ENCODE results near the gene LIN7C. TPM values are rescaled to one million over a fixed set of nuclear protein-coding genes. Genes with fewer than 3 reads are reported as not detected.

The LIN7C gene
- polyA plus RNA-seq, 1 donor from 2014 or later = 131 TPM

GRCh38 chr11:27509908-27510307, 3.3 kb upstream of the LIN7C start:
- H3K79me2 ChIP-seq (replicated peaks; ENCODE audit: insufficient read depth, low read length) = peaks cover 11% of the 10 kb centered on the region
- no peaks in the 10 kb centered on the region for H3K9me2 ChIP-seq (ENCODE audit: insufficient read depth, low read length)
- H3K9ac ChIP-seq (ENCODE audit: low read length) = no peak overlapping the region
- TF ChIP-seq REST (IDR thresholded peaks at IDR 0.05; ENCODE audit: borderline replicate concordance) (no peak), RAD21 (conservative IDR thresholded peaks at IDR 0.05) (no peak), SMC3 (conservative IDR thresholded peaks at IDR 0.05; ENCODE audit: poor library complexity) (no peak), MXI1 (conservative IDR thresholded peaks at IDR 0.05; ENCODE audit: poor library complexity, severe bottlenecking) (no peak), EP300 (conservative IDR thresholded peaks at IDR 0.05; ENCODE audit: poor library complexity, severe bottlenecking) (no peak), EZH2 (IDR thresholded peaks at IDR 0.05; ENCODE audit: borderline replicate concordance, insufficient read depth, low read length, poor library complexity, severe bottlenecking) (no peak), CTCF (IDR thresholded peaks at IDR 0.05; ENCODE audit: poor library complexity, severe bottlenecking) (no peak), TAF1 (IDR thresholded peaks at IDR 0.05; ENCODE audit: low read depth) (no peak)
- peaks cover 2% of the 10 kb centered on the region for H3F3A ChIP-seq (ENCODE audit: insufficient read depth, low read length, poor library complexity, severe bottlenecking)
- no peak overlapping the region for H3K27ac ChIP-seq (ENCODE audit: low read length)
- no peaks in the 10 kb centered on the region for H3K27me3 ChIP-seq (ENCODE audit: insufficient read depth, low read depth, low read length)
- no peaks in the 10 kb centered on the region for H3K36me3 ChIP-seq (ENCODE audit: insufficient read depth, low read length)
- H3K9me3 ChIP-seq (ENCODE audit: low read length) = no peaks in the 10 kb centered on the region
- H3K4me3 ChIP-seq (ENCODE audit: low read length) = no peak overlapping the region
- no peak overlapping the region for H2AFZ ChIP-seq (ENCODE audit: low read depth, low read length)
- H3K4me2 ChIP-seq (ENCODE audit: low read length) = no peak overlapping the region
- no peaks in the 10 kb centered on the region for H4K20me1 ChIP-seq (ENCODE audit: insufficient read depth)

- Histone ChIP-seq H3K9ac (ENCODE audit: low read length) (peak overlapping the region; percentile 97), H3K9me3 (ENCODE audit: low read length) (no peaks in the 10 kb centered on the region), H3K9me2 (ENCODE audit: insufficient read depth, low read length) (no peaks in the 10 kb centered on the region), H4K20me1 (ENCODE audit: insufficient read depth) (no peaks in the 10 kb centered on the region), H3K4me3 (ENCODE audit: low read length) (peak overlapping the region; percentile 77), H3K79me2 (replicated peaks; ENCODE audit: insufficient read depth, low read length) (peaks cover 32% of the 10 kb centered on the region), H3K27ac (ENCODE audit: low read length) (no peak overlapping the region), H3K4me2 (ENCODE audit: low read length) (peak overlapping the region; percentile 74), H3F3A (ENCODE audit: insufficient read depth, low read length, poor library complexity, severe bottlenecking) (peaks cover 2% of the 10 kb centered on the region), H3K27me3 (ENCODE audit: insufficient read depth, low read depth, low read length) (no peaks in the 10 kb centered on the region), H3K36me3 (ENCODE audit: insufficient read depth, low read length) (no peaks in the 10 kb centered on the region), H2AFZ (ENCODE audit: low read depth, low read length) (peak overlapping the region; percentile 99)
- TF ChIP-seq SMC3 (conservative IDR thresholded peaks at IDR 0.05; ENCODE audit: poor library complexity) (no peak), POLR2AphosphoS5 (IDR thresholded peaks at IDR 0.05) (no peak), RAD21 (conservative IDR thresholded peaks at IDR 0.05) (no peak), TAF1 (IDR thresholded peaks at IDR 0.05; ENCODE audit: low read depth) (no peak), EZH2 (IDR thresholded peaks at IDR 0.05; ENCODE audit: borderline replicate concordance, insufficient read depth, low read length, poor library complexity, severe bottlenecking) (no peak), REST (IDR thresholded peaks at IDR 0.05; ENCODE audit: borderline replicate concordance) (no peak), MXI1 (conservative IDR thresholded peaks at IDR 0.05; ENCODE audit: poor library complexity, severe bottlenecking) (no peak), EP300 (conservative IDR thresholded peaks at IDR 0.05; ENCODE audit: poor library complexity, severe bottlenecking) (no peak), CTCF (IDR thresholded peaks at IDR 0.05; ENCODE audit: poor library complexity, severe bottlenecking) (no peak)
Observed at GRCh38 chr11:27507557-27508322, 1.2 kb upstream of the LIN7C start.
